ENCODE results near the gene BCDIN3D.

DNA sequence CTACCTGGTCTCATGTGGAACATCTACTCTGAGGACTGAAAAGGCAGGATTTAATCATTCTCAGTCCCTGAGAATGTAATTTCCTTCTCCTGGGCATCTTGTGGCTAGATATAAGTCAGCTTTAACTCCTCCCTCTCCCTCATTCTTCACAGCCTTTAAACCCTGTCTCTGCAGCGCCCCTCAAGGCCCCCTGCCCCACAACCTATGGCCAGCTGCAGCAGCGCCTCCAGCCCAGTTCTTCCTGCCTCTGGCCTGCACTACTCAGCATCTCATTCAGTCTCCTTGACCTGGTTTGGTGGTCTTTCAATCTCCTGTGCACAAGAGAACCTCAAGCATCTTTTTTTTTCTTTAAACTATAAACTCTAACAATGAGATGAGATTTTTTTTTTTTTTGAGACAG lies 44.0 kb downstream of the BCDIN3D start:
- TF ChIP-seq POLR2AphosphoS5 (IDR thresholded peaks at IDR 0.05; ENCODE audit: low read depth, low read length) (no peak), FOXP2 (optimal IDR thresholded peaks at IDR 0.05; ENCODE audit: borderline replicate concordance, extremely low read depth, extremely low read length, insufficient read depth) (no peak), TAF1 (IDR thresholded peaks at IDR 0.05; ENCODE audit: borderline replicate concordance, insufficient read depth, low read length) (no peak)
- TF ChIP-seq, protein P1, sequence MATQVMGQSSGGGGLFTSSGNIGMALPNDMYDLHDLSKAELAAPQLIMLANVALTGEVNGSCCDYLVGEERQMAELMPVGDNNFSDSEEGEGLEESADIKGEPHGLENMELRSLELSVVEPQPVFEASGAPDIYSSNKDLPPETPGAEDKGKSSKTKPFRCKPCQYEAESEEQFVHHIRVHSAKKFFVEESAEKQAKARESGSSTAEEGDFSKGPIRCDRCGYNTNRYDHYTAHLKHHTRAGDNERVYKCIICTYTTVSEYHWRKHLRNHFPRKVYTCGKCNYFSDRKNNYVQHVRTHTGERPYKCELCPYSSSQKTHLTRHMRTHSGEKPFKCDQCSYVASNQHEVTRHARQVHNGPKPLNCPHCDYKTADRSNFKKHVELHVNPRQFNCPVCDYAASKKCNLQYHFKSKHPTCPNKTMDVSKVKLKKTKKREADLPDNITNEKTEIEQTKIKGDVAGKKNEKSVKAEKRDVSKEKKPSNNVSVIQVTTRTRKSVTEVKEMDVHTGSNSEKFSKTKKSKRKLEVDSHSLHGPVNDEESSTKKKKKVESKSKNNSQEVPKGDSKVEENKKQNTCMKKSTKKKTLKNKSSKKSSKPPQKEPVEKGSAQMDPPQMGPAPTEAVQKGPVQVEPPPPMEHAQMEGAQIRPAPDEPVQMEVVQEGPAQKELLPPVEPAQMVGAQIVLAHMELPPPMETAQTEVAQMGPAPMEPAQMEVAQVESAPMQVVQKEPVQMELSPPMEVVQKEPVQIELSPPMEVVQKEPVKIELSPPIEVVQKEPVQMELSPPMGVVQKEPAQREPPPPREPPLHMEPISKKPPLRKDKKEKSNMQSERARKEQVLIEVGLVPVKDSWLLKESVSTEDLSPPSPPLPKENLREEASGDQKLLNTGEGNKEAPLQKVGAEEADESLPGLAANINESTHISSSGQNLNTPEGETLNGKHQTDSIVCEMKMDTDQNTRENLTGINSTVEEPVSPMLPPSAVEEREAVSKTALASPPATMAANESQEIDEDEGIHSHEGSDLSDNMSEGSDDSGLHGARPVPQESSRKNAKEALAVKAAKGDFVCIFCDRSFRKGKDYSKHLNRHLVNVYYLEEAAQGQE (IDR thresholded peaks at IDR 0.05; ENCODE audit: insufficient read depth in 1 of 2, low read depth in 2 of 2, low read length in 2 of 2), result no peak
